Kidney tubule cell (primary cell): ENCODE measurements around the gene TMEM109.

Experiments used
- DNase-seq: peaks from one replicate; pipeline ENCODE4 v3.0.0-alpha.2; 2018; ENCODE audit warnings: low spot score

Gene TMEM109

DNA sequence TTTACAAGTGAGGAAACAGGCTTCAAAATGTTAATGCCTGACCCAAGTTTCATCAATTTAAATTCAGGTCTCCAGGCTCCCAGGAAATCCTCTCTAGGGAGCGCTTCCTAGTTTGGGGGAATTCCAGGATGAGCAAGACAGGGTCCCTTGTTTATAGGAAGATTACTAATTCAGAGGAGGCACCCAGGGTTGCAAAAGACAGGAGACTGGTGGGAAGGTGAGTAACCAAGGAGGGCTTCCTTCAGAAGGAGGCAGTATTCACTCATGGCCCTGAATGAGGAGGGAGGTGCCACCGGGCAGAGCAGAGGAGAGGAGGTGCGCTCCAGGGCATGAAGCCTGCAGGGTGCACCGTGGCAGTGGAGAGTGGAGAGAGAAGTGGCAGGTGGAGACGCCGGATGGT is 11.9 kb downstream of the TMEM109 start:
- peak; percentile 97 for DNase-seq

DNA sequence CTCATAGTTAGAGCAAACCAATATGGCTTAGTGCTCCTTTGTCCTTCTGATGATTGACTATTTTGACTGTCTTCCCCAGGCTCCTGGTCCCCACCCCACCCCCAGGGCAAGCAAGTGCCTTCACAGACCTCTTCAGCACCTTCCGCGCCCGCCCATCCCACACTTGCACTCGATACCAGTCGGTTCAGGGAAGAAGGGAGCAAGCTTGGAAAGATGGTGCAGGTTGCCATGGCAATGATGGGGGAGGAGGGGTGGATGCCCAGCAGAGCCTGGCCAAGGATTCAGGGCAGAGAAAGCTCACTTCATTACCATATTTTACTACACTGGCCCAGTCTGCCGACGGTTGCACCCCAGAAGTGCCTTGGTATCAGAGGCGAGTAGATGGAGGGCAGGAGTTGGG is 12.5 kb downstream of the TMEM109 start:
- DNase-seq = no peak

DNA sequence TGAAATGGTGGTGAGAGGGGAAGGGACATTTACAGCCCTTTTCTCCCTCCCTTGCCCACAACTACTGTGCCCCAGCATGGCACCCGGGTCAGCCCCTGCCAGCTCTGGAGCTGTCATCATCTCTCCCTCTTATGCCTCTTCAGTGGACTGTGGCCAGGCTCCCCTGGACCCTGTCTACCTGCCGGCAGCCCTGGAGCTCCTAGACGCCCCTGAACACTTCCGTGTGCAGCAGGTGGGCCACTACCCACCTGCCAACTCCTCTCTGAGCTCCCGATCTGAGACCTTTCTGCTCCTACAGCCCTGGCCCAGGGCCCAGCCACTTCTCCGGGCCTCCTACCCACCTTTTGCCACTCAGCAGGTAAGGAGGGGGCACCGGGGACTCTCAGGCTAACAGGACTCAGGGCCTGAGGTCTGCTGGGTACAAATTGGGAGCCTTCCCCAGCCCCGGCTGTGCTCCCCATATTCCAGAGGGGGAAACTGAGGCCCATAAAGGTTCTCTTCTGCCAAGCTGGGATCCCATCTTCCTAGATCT is 13.2 kb downstream of the TMEM109 start:
- DNase-seq = no peak

DNA sequence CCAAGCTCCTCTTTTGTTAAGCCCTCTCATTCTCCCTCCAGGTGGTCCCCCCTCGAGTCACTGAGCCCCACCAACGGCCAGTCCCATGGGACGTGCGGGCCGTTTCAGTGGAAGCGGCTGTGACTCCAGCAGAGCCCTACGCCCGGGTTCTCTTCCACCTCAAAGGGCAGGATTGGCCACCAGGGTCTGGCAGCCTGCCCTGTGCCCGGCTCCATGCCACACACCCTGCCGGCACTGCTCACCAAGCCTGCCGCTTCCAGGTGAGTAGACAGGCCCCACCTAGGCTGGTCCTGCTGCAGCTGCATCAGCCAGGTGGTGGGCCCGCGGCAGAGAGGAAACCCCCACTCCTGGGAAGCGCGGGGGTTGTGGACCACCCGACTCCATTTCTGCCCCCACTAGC is 13.6 kb downstream of the TMEM109 start:
- DNase-seq = no peak

DNA sequence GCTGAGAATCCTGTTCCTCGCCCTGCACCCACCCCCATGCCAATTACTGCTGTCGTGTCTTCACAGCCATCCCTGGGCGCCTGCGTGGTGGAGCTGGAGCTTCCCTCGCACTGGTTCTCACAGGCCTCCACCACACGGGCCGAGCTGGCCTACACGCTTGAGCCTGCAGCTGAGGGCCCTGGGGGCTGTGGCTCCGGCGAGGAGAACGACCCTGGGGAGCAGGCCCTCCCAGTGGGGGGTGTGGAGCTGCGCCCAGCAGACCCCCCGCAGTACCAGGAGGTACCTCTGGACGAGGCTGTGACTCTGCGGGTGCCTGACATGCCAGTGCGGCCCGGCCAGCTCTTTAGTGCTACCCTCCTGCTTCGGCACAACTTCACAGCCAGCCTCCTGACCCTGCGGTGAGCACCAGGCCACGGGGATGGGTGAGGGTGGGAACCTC is 14.6 kb downstream of the TMEM109 start:
- DNase-seq = no peak

DNA sequence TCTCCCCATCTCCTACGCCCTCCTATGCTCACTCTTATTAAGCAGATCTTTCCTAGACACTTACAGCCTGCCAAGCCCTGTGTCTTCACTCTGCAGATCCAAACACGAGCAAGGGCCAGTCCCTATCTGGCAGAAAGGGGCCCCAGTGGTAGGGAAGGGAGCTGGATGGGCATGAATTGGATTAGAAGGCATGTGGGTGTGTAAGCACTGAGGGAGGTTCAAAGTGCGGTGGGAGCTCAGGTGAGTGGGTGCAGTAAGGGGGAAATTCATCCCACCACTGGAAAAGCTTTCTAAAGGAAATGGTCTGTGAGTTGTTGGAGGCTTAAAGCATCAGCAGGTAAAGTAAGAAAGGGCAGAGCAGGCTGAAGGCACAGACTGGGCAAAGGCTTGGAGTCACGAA is 15.8 kb downstream of the TMEM109 start:
- DNase-seq = no peak

DNA sequence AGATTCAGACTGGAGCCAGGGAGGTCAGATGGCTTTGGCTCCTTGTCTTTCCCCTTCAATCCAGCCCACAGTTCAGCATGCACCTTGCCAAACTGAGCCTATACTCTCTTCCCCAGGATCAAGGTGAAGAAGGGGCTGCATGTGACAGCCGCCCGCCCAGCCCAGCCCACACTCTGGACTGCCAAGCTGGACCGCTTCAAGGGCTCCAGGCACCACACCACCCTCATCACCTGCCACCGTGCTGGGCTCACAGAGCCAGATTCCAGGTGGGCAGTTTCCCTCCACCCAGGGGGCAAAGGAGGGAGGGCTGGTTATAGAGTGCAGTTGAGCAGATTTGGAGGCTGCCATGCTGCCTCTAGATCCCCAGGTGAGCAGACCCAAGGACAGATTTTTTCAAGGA is 16.4 kb downstream of the TMEM109 start:
- no peak for DNase-seq

DNA sequence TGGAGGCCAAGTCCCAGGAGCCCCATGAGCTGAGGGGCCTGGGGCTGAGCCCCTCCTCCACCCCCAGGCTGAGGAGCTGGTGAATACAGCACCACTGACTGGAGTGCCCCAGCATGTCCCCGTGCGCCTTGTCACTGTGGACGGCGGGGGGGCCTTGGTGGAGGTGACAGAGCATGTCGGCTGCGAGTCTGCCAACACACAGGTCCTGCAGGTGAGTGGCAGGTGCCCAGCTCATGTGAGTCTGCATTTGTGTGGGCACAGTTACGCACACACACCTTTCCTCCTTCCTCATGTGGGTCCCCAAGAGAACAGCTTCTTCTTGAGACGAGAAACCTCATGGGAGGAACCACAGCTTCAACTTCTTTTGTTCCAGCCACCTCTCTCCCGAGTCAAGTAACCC is 18.0 kb downstream of the TMEM109 start:
- DNase-seq = no peak

DNA sequence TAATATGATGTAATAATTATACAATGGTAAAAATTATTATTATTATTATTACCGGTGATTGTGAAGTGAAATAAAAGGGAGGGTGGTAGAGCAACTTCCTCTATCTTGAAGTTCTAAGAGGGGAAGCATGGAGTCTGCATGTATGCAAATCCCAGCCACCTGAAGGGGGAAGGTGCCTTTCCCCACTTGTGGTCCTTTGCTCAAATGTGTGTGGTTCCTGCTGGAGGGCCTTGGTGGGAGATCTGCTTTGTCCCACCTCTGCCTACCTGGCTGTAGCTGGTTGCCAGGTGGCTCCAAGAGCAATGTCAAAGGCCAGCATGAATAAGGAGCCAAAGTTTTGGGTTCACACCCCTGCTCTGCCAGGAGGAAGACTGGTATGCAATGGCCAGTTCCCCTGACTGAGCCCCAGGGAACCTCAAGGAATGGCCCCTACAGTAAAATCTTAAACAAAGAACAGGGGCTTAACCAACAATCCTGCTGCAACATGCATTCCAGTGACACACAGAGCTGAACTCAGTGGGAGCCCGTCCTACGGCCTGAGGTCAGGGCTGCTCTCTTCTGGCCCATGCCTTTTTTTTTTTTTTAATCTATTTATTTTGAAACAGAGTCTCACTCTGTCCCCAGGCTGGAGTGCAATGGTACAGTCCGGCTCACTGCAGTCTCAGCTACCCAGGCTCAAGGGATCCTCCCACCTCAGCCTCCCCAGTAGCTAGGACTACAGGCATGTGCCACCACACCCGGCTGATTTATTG is 18.8 kb downstream of the TMEM109 start:
- DNase-seq = no peak

DNA sequence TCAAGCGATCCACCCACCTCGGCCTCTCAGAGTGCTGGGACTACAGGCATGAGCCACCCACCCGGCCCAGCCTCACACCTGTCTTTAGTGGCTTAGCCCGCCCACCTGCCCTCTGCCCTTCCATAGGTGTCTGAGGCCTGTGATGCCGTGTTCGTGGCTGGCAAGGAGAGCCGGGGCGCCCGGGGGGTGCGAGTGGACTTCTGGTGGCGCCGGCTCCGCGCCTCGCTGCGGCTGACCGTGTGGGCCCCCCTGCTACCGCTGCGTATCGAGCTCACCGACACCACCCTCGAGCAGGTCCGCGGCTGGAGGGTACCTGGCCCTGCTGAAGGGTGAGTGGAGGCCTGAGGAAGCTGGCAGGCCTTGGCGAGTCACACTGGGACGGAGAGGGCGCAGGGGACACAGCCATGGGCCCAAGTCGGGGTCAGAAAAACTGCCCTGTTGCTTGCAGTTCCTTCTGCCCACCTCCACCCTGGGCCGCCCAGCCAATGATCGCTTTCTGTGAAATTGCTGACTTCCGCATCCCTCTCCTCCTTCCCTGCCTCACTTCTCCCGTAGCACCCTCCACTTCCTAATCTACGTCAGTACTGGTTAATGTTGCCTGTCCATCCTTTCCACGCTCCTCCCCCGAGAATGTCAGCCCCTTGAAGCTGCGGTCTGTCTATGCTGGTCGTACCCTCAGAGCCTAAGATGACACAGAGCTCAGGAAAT is 19.6 kb downstream of the TMEM109 start:
- no peak for DNase-seq

DNA sequence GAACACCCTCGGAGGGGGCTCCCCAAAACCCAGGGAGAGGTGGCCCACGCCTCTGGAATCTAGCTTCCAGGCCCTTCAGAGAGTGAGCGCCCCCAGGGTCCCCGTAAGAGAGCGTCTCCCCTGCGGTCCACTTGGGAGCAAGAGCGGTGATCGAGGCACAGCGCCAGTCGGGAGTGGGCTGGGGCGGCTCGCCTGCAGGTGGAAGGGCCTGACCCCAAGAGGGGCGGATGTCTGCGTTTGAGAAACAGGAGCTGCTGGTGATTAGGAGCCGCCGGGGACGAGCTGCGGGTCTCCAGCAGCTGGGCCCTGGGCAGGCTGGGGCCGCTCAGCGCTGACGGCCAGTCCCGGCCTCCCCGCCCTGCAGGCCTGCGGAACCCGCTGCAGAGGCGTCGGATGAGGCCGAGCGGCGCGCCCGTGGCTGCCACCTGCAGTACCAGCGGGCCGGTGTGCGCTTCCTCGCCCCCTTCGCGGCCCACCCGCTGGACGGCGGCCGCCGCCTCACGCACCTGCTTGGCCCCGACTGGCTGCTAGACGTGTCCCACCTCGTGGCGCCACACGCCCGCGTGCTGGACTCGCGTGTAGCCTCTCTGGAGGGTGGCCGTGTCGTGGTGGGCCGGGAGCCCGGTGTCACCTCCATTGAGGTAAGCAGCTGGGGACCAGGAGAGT is 20.3 kb downstream of the TMEM109 start:
- DNase-seq = no peak

DNA sequence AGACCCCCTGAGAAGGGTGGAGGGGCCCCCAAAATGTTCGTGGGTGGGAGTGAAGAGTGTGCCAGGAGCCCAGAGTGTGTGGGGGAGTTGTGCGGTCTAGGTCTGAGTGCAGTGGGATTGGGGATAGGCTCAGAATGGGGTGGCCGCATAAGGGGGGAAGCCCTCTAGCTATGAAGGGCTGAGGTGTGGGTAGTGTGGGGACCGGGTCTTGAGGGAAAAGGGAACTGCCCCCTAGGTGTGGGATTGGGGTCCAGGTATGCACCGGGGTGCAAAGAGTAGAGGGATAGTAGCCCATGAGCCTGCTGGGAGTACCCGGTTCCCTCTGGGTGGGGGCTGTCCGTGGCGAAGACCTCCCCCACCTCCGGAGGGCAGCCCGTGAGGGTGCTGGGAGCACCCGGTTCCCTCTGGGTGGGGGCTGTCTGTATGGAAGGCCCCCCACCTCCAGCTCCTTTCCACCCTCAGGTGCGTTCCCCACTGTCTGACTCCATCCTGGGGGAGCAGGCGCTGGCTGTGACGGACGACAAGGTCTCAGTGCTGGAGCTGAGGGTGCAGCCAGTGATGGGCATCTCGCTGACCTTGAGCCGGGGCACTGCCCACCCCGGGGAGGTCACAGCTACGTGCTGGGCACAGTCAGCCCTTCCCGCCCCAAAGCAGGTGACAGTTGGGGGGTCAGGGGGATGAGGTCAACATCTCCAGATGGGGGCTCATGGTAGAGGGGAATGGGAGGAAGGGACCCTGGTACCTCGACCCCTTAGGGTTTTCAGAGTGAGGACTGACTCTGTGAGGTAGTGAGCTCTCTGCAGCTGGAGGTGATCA is 21.0 kb downstream of the TMEM109 start:
- DNase-seq = no peak

DNA sequence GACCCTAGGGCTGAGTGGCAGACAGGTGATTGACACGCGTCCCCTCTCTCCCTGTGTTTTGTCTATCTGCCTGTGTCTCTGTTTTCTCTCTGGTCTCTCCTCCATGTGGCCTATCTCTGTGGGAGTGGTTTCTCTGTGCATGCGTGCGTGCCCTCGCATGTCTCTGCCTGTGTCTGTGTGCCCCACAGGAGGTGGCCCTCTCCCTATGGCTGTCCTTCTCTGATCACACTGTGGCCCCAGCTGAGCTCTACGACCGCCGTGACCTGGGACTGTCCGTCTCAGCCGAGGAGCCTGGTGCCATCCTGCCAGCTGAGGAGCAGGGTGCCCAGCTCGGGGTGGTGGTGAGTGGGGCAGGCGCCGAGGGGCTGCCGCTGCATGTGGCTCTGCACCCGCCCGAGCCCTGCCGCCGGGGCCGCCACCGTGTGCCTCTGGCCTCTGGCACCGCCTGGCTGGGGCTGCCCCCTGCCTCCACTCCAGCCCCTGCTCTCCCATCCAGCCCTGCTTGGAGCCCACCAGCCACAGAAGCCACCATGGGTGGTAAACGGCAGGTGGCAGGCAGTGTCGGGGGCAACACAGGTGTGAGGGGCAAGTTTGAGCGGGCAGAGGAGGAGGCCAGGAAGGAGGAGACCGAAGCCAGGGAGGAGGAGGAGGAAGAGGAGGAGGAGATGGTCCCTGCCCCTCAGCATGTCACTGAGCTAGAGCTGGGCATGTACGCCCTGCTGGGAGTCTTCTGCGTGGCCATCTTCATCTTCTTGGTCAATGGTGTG is 21.9 kb downstream of the TMEM109 start:
- no peak for DNase-seq

DNA sequence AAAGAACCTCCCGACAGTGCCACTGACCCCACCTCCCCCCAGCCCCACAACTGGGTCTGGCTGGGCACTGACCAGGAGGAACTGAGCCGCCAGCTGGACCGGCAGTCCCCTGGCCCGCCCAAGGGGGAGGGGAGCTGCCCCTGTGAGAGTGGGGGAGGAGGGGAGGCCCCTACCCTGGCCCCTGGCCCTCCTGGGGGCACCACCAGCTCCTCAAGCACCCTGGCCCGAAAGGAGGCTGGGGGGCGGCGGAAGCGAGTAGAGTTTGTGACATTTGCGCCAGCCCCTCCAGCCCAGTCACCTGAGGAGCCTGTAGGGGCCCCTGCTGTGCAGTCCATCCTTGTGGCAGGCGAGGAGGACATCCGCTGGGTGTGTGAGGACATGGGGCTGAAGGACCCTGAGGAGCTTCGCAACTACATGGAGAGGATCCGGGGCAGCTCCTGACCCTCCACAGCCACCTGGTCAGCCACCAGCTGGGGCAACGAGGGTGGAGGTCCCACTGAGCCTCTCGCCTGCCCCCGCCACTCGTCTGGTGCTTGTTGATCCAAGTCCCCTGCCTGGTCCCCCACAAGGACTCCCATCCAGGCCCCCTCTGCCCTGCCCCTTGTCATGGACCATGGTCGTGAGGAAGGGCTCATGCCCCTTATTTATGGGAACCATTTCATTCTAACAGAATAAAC is 22.6 kb downstream of the TMEM109 start:
- DNase-seq = no peak

DNA sequence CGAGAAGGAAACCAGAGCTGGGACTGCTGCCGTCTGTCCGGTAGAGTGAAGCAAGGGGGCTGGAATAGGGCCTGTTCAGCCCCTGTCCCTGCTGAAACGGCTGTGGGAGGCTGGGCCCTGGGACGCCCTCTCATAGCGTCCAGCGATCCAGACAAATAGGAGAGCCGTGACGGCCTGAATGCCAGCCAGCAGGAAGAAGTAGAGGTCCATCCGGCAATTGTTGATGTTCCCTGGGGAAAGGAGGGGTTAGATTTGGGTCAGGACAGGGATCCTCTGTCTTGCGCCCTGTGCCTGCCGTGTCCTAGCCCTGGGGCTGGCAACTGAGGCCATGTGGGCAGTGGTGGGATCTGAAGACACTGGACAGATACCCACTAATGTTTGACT is 23.2 kb downstream of the TMEM109 start:
- DNase-seq = no peak

DNA sequence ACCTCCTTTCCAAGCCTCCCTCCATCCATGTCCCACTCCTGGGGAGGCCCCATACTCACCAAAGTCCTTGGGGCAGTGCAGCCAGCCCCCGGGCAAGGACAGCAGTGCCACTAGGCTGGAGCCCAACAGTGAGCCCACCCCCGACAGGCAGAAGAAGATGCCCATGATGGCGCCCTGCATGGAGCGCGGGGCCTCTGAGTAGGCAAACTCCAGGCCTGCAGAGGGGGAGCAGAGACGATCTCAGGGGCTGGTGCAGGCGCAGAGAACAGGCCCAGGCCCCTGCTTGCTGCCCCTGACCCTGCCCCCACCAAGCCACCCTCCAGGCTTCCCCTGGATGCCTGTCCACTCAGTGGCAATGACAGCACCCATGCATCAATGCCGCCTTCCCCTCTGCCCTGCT is 23.9 kb downstream of the TMEM109 start:
- DNase-seq = no peak

DNA sequence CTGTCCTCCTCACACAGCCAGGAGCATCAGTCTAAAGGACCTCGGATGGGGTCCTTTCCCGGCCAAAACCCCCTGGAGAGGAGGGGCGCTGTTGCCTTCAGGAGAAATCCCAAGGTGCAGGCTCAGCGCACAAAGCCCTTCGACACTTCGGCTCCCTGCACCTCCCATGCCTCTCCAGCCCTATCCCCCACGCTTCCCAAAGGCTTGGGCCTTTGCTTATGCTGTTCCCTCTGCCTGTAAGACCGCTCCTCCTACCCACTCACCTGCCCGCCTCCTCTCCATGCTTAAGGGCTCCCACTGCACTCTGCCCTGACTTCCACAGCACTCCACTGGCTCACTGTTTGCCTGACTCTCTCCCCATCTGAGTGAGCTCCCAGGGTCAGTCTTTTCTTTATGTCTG is 24.5 kb downstream of the TMEM109 start:
- DNase-seq = no peak

DNA sequence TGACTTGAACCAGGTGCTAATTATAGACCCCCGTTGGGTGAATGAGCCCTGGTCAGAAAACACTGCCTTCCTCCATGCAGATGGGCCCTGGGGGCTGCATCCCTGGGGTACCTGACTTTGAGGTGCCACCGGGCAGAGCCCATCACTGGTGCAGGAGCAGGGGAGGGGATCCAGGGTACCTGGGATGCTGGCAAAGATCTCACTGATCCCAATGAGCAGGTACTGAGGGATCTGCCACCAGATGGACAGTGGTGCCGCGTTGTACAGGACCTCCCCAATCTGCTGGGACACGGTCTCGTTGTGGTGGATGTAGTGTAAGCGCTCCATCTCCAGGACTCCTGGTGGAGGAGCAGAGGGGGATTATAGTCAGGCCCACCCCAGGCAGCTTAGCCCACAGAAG is 25.3 kb downstream of the TMEM109 start:
- DNase-seq = no peak

DNA sequence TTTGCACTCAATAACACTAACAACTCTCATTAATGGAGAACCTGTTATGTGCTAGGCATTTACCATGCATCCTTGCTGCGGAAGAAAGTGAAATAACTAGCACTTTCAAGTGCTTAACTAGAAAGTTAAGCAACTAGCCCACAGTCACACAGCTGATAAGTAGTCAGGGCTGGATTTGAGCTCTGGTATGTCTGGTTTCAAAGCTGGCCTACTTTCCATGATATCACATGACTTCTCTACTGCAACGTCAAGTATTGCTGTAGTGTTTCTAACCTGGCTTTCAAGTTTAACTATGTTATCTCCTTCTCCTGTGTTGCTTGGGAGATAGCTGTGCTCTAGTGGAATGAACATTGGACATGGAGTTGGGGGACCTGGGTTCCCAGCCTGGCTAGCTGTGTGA is 25.9 kb downstream of the TMEM109 start:
- no peak for DNase-seq

DNA sequence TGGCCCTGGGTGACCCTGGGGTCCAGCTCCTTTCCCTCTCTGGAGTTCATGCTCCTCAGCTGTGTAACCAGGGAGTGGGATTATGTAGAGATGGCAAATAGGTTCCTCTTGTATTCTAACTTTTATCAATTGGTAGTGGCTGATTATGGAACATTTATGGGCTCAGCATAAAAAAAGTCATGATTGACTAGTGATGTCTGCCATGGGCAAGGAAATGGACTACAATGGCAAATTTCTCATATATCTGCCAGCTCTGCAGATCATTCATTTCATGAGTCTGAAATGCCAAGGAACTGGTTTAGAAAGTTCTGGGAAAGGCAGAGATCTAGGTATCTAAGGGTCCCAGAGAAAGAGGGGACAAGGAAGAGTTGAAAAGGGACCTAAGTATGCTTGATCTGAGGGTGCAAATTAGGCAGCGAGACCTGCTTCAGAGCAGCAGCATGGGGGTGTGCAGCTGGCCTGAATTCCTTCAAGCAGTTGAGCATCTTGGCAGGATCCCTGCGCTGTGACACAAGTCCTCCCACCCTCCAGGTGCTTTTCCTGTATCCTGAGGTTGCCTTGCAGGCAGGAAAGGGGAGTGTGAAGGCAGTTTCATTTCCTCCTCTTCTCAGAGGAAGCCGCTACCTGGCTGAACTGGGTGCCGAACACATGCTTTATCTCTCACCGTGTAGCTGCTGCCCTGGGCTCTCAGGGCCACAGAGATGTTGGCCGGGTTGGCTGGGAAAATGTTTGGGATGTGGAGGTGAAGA is 27.6 kb downstream of the TMEM109 start:
- DNase-seq = no peak
